H7 (cell line): ENCODE results near the gene PARP8. TPM values are rescaled to one million over a fixed set of nuclear protein-coding genes. Genes with fewer than 3 reads are reported as not detected.
"Not testable (repeated sequence)": the region's sequence is repeated elsewhere in the genome, so short reads cannot be mapped to it uniquely, and the experiment has no call there.

ENCODE experiments used
- DNase-seq: peaks from one replicate; pipeline ENCODE4 v3.0.0; 2012
- H3K27me3 ChIP-seq: 2 replicates; pipeline ENCODE4 v1.6.0; 2011; ENCODE audit warnings: mild to moderate bottlenecking, low read length; ENCODE audit not compliant: control insufficient read depth, insufficient read depth
- H3K36me3 ChIP-seq: replicated peaks from 2 replicates; pipeline ENCODE4 v1.5.1; 2011; ENCODE audit warnings: low read length; ENCODE audit not compliant: control insufficient read depth, insufficient read depth
- H3K4me3 ChIP-seq: 2 replicates; pipeline ENCODE4 v1.5.1; 2011; ENCODE audit warnings: low read depth, mild to moderate bottlenecking, control low read depth, low read length, moderate library complexity; ENCODE audit not compliant: insufficient read depth
- total RNA-seq: library from RNA; depleted of rRNA; stranded (reverse); fragments of >200 nt; shearing (Covaris generic); gene quantifications from 2 replicates; pipeline ENCODE4 v1.2.3, GENCODE V29; 2014

Gene PARP8
- total RNA-seq, 1 experiment from 2014 or later: 12.1 TPM

DNA sequence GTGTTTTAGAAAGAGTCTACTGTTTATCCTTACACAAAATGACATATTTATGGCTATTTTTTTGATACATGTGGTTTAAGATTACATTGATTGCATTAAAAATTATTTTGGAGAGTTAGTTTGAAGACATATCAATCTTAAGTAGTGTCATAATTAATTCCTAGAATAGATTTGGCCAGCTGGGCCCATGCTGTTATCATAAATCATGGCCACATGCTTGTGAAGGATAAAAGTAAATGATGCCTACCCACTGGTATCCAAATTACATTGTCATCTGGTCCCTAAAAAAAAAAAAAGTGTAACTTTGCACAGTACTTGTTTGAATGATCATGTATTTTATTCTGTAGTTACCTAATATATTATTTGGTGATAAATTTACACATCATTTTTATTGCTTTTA lies 96.9 kb downstream of the PARP8 start:
- Histone ChIP-seq H3K4me3 (no peak overlapping the region), H3K27me3 (no peaks in the 10 kb centered on the region), H3K36me3 (no peaks in the 10 kb centered on the region)
- DNase-seq: no peak

- no peak for DNase-seq
- no peaks in the 10 kb centered on the region for H3K27me3 ChIP-seq
Observed at GRCh38 chr5:50763846-50764245, 97.4 kb downstream of the PARP8 start.

DNA sequence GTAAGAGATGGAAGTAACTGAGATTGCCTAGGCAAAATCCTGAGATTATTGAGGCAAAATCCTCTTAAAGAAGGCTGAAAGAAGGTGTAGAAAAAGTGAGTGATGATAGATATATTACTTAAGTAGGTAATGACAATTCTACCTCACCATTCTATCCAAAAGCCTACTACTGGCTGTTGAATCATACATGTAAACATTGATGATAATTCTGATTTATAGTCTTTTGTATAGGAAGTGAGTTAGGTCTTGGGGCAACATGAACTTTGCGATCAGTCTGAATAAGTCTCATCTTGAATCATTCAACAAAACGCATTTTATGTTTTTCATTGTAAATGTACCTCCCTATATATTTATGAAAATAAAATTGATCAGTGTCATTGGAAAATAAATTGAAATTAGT lies 99.6 kb downstream of the PARP8 start:
- Histone ChIP-seq H3K36me3 (no peaks in the 10 kb centered on the region), H3K4me3 (no peak overlapping the region), H3K27me3 (no peaks in the 10 kb centered on the region)
- DNase-seq: no peak

More at GRCh38 chr5:50763846-50764245, 97.4 kb downstream of the PARP8 start:
- no peak overlapping the region for H3K4me3 ChIP-seq
- no peaks in the 10 kb centered on the region for H3K36me3 ChIP-seq

DNA sequence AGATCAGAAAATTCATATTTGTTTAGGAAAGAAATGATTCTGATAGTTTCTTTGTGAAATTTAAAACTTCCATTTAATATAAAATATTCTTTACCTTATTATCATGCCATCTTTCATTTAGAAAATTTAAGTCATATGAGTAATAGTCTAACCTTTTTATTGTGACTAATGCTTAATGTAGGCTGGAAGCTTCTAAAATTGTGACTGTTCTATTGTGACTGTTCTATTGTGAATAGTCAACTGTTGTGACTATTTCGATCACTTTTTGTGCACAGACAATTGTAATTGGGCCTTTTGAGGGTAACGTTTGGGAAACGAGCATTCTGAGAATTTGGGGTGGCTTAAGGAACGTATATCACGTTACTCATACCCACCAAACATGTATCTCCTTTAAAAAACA lies 100.0 kb downstream of the PARP8 start:
- no peak overlapping the region for H3K4me3 ChIP-seq
- H3K27me3 ChIP-seq: no peaks in the 10 kb centered on the region
- no peak for DNase-seq
- no peaks in the 10 kb centered on the region for H3K36me3 ChIP-seq

DNA sequence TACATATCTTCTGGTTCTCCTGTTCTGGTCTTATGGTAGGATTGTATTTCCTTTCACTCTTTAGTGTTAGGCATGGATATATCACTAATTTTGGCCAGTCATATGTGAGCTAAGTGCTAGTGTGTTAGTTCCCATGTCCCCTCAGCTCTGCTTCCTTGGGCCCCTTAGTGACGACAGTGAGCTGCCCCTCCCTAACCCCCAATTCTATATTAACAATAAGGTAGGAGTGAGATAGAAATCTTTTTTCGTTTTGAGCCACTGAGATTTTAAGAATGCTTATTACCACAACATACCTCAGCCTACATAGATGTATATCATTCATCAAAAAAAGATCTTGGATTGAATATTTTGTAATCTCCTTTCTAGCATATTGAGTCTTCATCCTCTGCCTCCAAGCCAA lies 100.5 kb downstream of the PARP8 start:
- no peaks in the 10 kb centered on the region for H3K36me3 ChIP-seq
- no peak overlapping the region for H3K4me3 ChIP-seq
- DNase-seq: no peak
- H3K27me3 ChIP-seq: no peaks in the 10 kb centered on the region

DNA sequence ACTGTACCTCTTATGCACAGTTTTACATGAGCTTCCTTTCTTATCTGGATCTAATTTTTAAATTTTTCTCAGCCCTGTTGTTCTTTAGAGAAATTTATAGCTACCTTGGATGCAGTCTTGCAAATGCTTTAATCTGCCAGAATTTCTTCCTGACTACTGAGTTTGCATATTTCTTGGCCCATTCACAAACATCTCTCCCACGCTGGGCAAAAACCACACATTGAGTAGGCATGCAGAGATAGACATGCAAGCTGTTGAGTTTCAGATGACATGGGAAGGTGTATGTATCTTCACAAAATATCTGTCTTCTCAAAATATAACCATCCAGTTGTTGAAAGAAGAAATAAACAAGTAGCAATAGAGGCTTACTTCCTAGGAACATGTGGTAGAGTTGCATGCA lies 101.2 kb downstream of the PARP8 start:
- Histone ChIP-seq H3K4me3 (no peak overlapping the region), H3K36me3 (no peaks in the 10 kb centered on the region), H3K27me3 (no peaks in the 10 kb centered on the region)
- DNase-seq: no peak

- DNase-seq: no peak
- Histone ChIP-seq H3K36me3 (no peaks in the 10 kb centered on the region), H3K27me3 (no peaks in the 10 kb centered on the region), H3K4me3 (no peak overlapping the region)
Observed at GRCh38 chr5:50768634-50769033, 102.2 kb downstream of the PARP8 start.

GRCh38 chr5:50770441-50770840 lies 104.0 kb downstream of the PARP8 start:
- Histone ChIP-seq H3K27me3 (no peaks in the 10 kb centered on the region), H3K4me3 (no peak overlapping the region), H3K36me3 (no peaks in the 10 kb centered on the region)
- no peak for DNase-seq

DNA sequence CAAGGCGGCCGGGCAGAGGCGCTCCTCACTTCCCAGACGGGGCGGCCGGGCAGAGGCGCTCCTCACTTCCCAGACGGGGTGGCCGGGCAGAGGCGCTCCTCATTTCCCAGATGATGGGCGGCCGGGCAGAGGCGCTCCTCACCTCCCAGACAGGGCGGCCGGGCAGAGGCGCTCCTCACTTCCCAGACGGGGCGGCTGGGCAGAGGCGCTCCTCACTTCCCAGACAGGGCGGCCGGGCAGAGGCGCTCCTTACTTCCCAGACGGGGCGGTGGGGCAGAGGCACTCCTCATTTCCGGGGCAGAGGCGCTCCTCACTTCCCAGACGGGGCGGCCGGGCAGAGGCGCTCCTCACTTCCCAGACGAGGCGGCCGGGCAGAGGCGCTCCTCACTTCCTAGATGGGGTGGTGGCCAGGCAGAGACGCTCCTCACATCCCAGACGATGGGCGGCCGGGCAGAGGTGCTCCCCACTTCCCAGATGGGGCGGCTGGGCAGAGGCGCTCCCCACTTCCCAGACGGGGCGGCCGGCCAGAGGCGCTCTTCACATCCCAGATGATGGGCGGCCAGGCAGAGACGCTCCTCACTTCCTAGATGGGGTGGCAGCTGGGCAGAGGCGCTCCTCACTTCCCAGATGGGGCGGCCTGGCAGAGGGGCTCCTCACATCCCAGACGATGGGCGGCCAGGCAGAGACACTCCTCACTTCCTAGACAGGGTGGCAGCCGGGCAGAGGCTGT lies 108.2 kb downstream of the PARP8 start:
- H3K27me3 ChIP-seq, DNase-seq, H3K36me3 ChIP-seq, H3K4me3 ChIP-seq: not testable (repeated sequence)

DNA sequence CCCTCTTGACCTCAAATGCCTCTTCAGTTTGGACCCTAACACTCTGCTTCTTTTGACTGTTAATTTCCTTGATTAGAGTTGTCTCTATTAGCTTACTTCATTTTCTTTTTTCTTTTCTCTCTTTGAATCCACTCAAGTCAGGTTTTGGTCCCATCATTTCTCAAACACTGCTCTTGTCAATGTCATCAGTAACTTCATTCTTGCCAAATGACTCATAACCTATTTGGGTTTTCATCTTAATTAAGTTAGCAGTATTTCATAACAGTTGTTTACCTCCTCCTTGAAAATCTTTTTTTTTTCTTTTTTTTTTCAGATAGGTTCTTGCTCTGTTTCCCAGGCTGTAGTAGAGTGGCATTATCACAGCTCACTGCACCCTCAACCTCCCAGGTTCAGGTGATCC lies 119.6 kb downstream of the PARP8 start:
- 0 out of 2 replicates have a peak, but pooled peaks cover 1% of the 10 kb centered on the region for H3K36me3 ChIP-seq
- H3K4me3 ChIP-seq: no peak overlapping the region
- DNase-seq: no peak
- H3K27me3 ChIP-seq: no peaks in the 10 kb centered on the region

- H3K27me3 ChIP-seq: no peaks in the 10 kb centered on the region
- DNase-seq: no peak
- 0 out of 2 replicates have a peak, but pooled peaks cover 1% of the 10 kb centered on the region for H3K36me3 ChIP-seq
- no peak overlapping the region for H3K4me3 ChIP-seq
Observed at GRCh38 chr5:50791813-50792212, 125.4 kb downstream of the PARP8 start.

DNA sequence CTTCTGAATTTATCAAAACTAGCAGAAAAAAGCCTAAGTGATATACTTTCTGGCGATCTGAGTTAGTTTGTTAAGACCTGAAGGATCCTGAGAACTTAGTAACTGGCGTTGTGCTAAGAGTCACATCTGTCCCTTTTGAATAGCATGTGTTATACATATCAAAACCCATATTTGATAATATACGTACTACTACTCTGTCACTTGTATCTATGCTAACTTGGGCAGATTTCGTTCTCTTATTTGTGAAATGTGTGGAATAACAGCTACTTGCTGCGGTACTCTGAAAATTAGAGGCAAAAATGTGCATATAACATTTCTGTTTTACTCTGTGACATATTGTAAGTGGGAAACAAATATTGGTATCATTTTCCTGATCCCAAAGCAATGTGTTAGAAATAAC lies 126.4 kb downstream of the PARP8 start:
- Histone ChIP-seq H3K4me3 (no peak overlapping the region), H3K36me3 (0 out of 2 replicates have a peak, but pooled peaks cover 1% of the 10 kb centered on the region), H3K27me3 (no peaks in the 10 kb centered on the region)
- no peak for DNase-seq

DNA sequence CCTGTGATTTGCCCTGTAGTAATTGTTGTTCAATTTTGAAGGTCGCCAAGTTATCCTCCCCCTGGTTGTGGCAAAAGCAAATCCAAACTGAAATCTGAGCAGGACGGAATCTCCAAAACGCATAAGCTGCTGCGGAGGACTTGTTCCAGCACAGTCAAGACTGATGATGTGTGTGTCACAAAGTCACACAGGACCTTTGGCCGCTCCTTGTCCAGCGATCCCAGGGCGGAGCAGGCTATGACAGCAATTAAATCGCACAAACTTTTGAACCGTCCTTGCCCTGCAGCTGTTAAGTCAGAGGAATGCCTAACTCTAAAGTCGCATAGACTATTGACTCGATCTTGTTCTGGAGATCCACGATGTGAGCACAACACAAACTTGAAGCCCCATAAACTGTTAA lies 128.4 kb downstream of the PARP8 start:
- Histone ChIP-seq H3K36me3 (no peaks in the 10 kb centered on the region), H3K4me3 (no peak overlapping the region)

DNA sequence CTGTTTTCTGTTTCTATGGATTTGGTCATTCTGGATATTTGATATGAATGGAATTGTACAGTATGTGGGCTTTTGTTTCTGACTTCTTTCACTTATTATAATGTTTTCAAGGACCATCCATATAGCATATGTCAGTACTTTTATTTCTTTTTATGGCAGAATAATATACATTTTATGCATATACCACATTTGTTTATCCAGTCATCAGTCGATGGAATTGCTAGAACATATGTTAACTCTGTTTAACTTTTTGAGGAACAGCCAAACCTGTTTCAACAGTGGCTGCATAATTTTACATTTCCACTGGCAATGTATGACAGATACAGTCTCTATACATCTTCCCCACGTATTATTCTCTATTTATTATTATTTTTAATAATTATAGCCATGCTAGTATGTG lies 131.6 kb downstream of the PARP8 start:
- no peak for DNase-seq
- H3K27me3 ChIP-seq: no peaks in the 10 kb centered on the region
- H3K36me3 ChIP-seq: no peaks in the 10 kb centered on the region
- H3K4me3 ChIP-seq: no peak overlapping the region

More for the DNA sequence above, 128.4 kb downstream of the PARP8 start:
- no peaks in the 10 kb centered on the region for H3K27me3 ChIP-seq
- DNase-seq: no peak

DNA sequence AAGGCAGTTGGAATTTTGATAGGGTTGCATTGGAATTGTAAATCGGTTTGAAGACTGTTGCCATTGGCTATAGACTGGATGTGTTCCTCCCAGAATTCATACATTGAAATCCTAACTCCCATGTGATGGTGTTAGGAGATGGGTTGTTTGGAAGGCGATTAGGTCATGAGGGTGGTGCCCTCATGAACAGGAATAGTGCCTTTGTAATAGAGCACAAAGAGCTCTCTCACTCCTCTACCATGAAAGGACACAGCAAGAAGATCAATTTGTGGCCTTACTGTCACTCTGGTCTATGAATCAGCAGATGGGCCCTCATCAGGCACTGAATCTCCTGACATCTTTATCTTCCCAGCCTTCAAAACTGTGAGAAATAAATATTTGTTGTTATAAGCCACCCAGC lies 133.2 kb downstream of the PARP8 start:
- H3K36me3 ChIP-seq: no peaks in the 10 kb centered on the region
- H3K27me3 ChIP-seq: no peaks in the 10 kb centered on the region
- DNase-seq: no peak
- H3K4me3 ChIP-seq: no peak overlapping the region

GRCh38 chr5:50800410-50800809 lies 134.0 kb downstream of the PARP8 start:
- Histone ChIP-seq H3K4me3 (no peak overlapping the region), H3K27me3 (no peaks in the 10 kb centered on the region), H3K36me3 (no peaks in the 10 kb centered on the region)
- DNase-seq: no peak
